ENCODE results near the gene AKNA.

The AKNA gene

DNA sequence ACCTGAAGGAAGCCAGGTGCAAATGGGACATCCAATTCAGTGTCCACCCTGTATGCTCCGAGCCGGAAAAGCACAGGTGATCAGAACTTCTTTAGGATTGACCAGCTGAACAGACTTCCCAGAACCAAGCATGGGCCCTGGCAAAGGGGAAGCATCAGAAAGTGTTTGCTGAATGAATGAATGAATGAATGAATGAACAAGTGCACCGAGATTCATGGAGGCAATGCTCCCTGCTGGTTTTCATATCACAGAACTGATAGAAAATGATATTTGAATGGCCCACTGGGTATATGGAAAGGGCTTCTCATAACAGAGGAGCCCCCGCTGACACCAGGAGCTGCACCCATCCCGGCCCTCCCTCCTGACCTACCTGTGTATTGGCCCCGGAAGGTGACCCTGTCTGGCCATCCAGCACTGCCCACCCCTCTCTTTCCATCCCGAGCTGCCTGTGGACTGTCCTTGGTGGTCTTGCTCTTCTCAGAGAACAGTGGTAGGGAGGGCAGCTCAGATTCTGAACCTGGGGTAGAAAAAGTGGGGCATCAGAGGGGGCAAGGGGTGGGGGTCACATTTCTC, 42.2 kb downstream of the AKNA start:
- no peaks in the 10 kb centered on the region for H3K9me3 ChIP-seq (ENCODE audit: control insufficient read depth in 5 of 5, low read length in 5 of 5)
- no peak overlapping the region for H3K9ac ChIP-seq (ENCODE audit: low read length in 5 of 5)
- no peaks in the 10 kb centered on the region for H3K27me3 ChIP-seq (ENCODE audit: control insufficient read depth in 5 of 5, insufficient read depth in 4 of 5, low read length in 5 of 5)
- H3K36me3 ChIP-seq (ENCODE audit: control insufficient read depth in 5 of 5, insufficient read depth in 5 of 5, low read length in 5 of 5) = peaks cover 16 to 99% (median 96%) of the 10 kb centered on the region in 5 donors
- H3K27ac ChIP-seq (ENCODE audit: low read depth, low read length) = no peak overlapping the region
- peaks cover 0 to 14% (median 8%) of the 10 kb centered on the region in 5 donors for H3K4me1 ChIP-seq (ENCODE audit: control insufficient read depth in 5 of 5, insufficient read depth in 5 of 5, low read length in 5 of 5)
- H3K4me3 ChIP-seq (ENCODE audit: low read depth in 1 of 5, low read length in 5 of 5) = no peak overlapping the region

- Histone ChIP-seq H3K9me3 (ENCODE audit: control insufficient read depth in 5 of 5, low read length in 5 of 5) (no peaks in the 10 kb centered on the region), H3K4me3 (ENCODE audit: low read depth in 1 of 5, low read length in 5 of 5) (no peak overlapping the region), H3K27ac (ENCODE audit: low read depth, low read length) (no peak overlapping the region), H3K9ac (ENCODE audit: low read length in 5 of 5) (no peak overlapping the region), H3K36me3 (ENCODE audit: control insufficient read depth in 5 of 5, insufficient read depth in 5 of 5, low read length in 5 of 5) (peaks cover 16 to 99% (median 96%) of the 10 kb centered on the region in 5 donors), H3K27me3 (ENCODE audit: control insufficient read depth in 5 of 5, insufficient read depth in 4 of 5, low read length in 5 of 5) (no peaks in the 10 kb centered on the region), H3K4me1 (ENCODE audit: control insufficient read depth in 5 of 5, insufficient read depth in 5 of 5, low read length in 5 of 5) (peaks cover 0 to 13% (median 12%) of the 10 kb centered on the region in 5 donors)
These were observed 43.1 kb downstream of the AKNA start for GRCh38 chr9:114344692-114345091.

GRCh38 chr9:114344188-114344566, 43.6 kb downstream of the AKNA start:
- Histone ChIP-seq H3K4me3 (ENCODE audit: low read depth in 1 of 5, low read length in 5 of 5) (no peak overlapping the region), H3K4me1 (ENCODE audit: control insufficient read depth in 5 of 5, insufficient read depth in 5 of 5, low read length in 5 of 5) (peaks cover 0 to 13% (median 7%) of the 10 kb centered on the region in 5 donors), H3K9me3 (ENCODE audit: control insufficient read depth in 5 of 5, low read length in 5 of 5) (no peaks in the 10 kb centered on the region), H3K27me3 (ENCODE audit: control insufficient read depth in 5 of 5, insufficient read depth in 4 of 5, low read length in 5 of 5) (no peaks in the 10 kb centered on the region), H3K9ac (ENCODE audit: low read length in 5 of 5) (no peak overlapping the region), H3K36me3 (ENCODE audit: control insufficient read depth in 5 of 5, insufficient read depth in 5 of 5, low read length in 5 of 5) (peaks cover 16 to 99% (median 96%) of the 10 kb centered on the region in 5 donors), H3K27ac (ENCODE audit: low read depth, low read length) (no peak overlapping the region)

DNA sequence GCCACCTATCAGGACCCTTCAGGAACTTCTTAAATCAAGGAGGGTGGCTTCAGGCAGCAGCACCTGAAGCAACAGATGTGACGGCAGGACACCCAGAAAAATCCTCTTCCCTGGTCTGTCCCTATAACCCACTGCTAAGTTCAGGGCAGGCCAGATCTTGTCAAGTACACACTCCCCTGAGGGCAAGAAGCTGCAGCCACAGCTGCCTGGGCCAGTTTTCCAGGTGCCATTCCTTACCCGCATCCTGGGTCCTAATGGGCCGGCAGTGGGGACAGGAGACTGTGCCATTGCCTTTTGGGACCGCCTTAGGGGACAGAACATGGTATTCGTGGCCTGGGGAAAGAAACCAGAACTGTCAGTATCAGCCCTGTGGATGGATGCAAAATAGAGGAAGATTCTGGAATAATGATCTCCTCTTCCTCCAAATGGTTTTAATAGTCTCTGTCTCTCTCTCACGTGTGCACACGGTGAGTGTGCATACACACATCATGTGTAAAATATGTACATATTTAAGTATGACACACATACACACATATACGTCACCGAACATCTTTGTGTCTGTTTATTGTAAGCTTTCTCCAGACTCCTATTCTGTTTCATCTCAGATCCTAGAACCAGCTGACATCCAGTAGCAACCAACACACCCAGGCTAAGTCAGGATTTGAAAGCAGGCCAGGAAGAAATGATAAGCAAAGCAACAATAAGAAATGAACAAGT, 44.2 kb downstream of the AKNA start:
- no peak overlapping the region for H3K9ac ChIP-seq (ENCODE audit: low read length in 5 of 5)

DNA sequence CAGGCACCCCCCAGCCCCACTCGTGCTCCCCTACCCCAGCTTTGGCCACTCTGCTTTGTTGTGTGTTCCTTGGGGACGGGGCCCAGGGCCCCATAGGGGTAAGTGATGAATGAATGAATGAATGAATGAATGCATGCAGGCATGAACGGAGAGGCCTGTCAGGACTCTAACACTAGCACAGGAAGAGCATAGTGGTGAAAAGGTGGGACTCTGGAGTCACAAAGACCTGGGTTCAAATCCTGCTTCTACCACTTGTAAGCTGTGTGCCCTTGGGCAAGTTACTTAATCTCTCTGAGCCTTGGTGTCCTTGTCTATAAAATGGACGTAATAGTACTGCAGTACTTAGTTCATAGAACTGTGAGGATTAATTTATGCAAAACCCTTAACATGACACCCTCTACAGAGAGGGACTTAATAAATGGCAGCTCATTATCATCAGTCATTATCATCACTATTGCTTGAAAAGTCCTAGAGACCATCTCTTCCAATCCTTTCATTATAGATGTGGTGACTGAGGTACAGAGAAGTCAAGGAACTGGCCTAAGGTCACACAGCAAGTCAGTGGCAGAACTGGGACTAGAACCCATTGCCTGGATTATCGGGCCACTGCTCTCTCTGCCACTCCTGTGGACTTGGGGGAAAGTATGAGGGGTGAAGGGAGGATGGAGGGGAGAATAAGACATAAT, 44.9 kb downstream of the AKNA start:
- H3K4me1 ChIP-seq (ENCODE audit: control insufficient read depth in 5 of 5, insufficient read depth in 5 of 5, low read length in 5 of 5) = peaks cover 0 to 5% (median 0%) of the 10 kb centered on the region in 5 donors
- no peak overlapping the region for H3K27ac ChIP-seq (ENCODE audit: low read depth, low read length)
- no peak overlapping the region for H3K9ac ChIP-seq (ENCODE audit: low read length in 5 of 5)
- peaks cover 20 to 99% (median 95%) of the 10 kb centered on the region in 5 donors for H3K36me3 ChIP-seq (ENCODE audit: control insufficient read depth in 5 of 5, insufficient read depth in 5 of 5, low read length in 5 of 5)
- H3K27me3 ChIP-seq (ENCODE audit: control insufficient read depth in 5 of 5, insufficient read depth in 4 of 5, low read length in 5 of 5) = no peaks in the 10 kb centered on the region
- H3K4me3 ChIP-seq (ENCODE audit: low read depth in 1 of 5, low read length in 5 of 5) = no peak overlapping the region
- H3K9me3 ChIP-seq (ENCODE audit: control insufficient read depth in 5 of 5, low read length in 5 of 5) = no peaks in the 10 kb centered on the region

More for the DNA sequence above, 44.2 kb downstream of the AKNA start:
- H3K4me3 ChIP-seq (ENCODE audit: low read depth in 1 of 5, low read length in 5 of 5) = no peak overlapping the region
- H3K36me3 ChIP-seq (ENCODE audit: control insufficient read depth in 5 of 5, insufficient read depth in 5 of 5, low read length in 5 of 5) = peaks cover 16 to 99% (median 95%) of the 10 kb centered on the region in 5 donors
- no peaks in the 10 kb centered on the region for H3K27me3 ChIP-seq (ENCODE audit: control insufficient read depth in 5 of 5, insufficient read depth in 4 of 5, low read length in 5 of 5)
- H3K4me1 ChIP-seq (ENCODE audit: control insufficient read depth in 5 of 5, insufficient read depth in 5 of 5, low read length in 5 of 5) = peaks cover 0 to 9% (median 2%) of the 10 kb centered on the region in 5 donors
- H3K9me3 ChIP-seq (ENCODE audit: control insufficient read depth in 5 of 5, low read length in 5 of 5) = no peaks in the 10 kb centered on the region
- H3K27ac ChIP-seq (ENCODE audit: low read depth, low read length) = no peak overlapping the region

DNA sequence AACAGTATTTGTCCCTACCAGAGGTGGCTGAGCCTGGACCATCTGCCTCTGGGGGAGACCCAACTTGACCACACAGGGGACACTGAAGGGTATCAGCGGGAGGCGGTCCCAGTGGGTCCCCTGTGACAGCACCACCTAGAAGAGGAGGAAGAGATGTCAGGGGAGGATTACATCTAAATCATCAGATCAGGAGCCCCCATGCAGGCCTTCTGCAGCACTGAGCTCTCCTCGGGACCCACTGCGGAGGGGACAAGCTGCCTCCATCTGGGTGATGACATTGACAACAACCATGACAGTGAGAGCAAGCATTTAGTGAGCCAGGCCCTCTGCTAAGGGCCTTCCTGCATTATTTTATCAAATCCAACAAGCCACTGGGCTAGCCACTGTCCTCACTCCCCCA, 45.8 kb downstream of the AKNA start:
- H3K4me1 ChIP-seq (ENCODE audit: control insufficient read depth in 5 of 5, insufficient read depth in 5 of 5, low read length in 5 of 5) = peaks cover 0 to 5% (median 0%) of the 10 kb centered on the region in 5 donors
- no peak overlapping the region for H3K27ac ChIP-seq (ENCODE audit: low read depth, low read length)
- H3K9me3 ChIP-seq (ENCODE audit: control insufficient read depth in 5 of 5, low read length in 5 of 5) = no peaks in the 10 kb centered on the region
- no peak overlapping the region for H3K4me3 ChIP-seq (ENCODE audit: low read depth in 1 of 5, low read length in 5 of 5)
- no peak overlapping the region for H3K9ac ChIP-seq (ENCODE audit: low read length in 5 of 5)
- peaks cover 20 to 99% (median 97%) of the 10 kb centered on the region in 5 donors for H3K36me3 ChIP-seq (ENCODE audit: control insufficient read depth in 5 of 5, insufficient read depth in 5 of 5, low read length in 5 of 5)
- no peaks in the 10 kb centered on the region for H3K27me3 ChIP-seq (ENCODE audit: control insufficient read depth in 5 of 5, insufficient read depth in 4 of 5, low read length in 5 of 5)

DNA sequence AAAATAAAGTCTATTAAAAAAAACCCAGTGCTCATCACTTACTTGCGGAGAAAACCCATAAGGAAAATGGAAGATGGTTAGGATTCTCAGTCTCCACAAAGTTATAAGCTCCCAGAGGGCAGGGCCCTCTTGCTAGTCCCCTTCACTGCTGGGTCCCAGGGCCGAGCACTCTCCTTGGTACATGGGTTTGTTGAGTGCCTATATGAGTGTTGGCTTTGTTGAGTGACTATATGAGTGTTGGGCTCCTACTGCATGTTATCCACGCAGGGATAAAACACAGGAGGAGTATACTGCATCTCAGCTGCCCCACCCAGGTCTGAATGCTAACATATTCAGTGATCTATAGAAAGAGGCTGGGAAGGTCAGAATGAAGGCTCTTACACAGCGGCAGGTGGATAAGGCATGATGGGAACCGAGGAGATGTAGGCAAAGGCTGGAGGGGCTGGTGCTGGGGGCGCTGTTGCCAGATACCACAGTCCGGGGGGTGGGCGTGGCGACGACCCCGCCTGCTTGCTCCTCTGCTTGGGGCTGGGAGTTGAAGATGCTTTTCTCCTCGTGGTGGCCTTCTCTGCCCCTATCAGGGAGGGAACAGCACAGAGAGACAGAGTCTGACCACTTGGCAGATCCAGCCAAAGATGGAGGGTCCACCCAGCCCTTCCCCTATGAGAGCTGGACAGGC, 46.5 kb downstream of the AKNA start:
- H3K36me3 ChIP-seq (ENCODE audit: control insufficient read depth in 5 of 5, insufficient read depth in 5 of 5, low read length in 5 of 5) = peaks cover 16 to 98% (median 95%) of the 10 kb centered on the region in 5 donors

GRCh38 chr9:114339130-114339908, 48.5 kb downstream of the AKNA start:
- Histone ChIP-seq H3K4me3 (ENCODE audit: low read depth in 1 of 5, low read length in 5 of 5) (no peak overlapping the region), H3K9ac (ENCODE audit: low read length in 5 of 5) (no peak overlapping the region), H3K27me3 (ENCODE audit: control insufficient read depth in 5 of 5, insufficient read depth in 4 of 5, low read length in 5 of 5) (no peaks in the 10 kb centered on the region), H3K4me1 (ENCODE audit: control insufficient read depth in 5 of 5, insufficient read depth in 5 of 5, low read length in 5 of 5) (peaks cover 0 to 5% (median 0%) of the 10 kb centered on the region in 5 donors), H3K36me3 (ENCODE audit: control insufficient read depth in 5 of 5, insufficient read depth in 5 of 5, low read length in 5 of 5) (peaks cover 12 to 95% (median 92%) of the 10 kb centered on the region in 5 donors), H3K9me3 (ENCODE audit: control insufficient read depth in 5 of 5, low read length in 5 of 5) (no peaks in the 10 kb centered on the region), H3K27ac (ENCODE audit: low read depth, low read length) (no peak overlapping the region)

More for the DNA sequence above, 46.5 kb downstream of the AKNA start:
- no peak overlapping the region for H3K4me3 ChIP-seq (ENCODE audit: low read depth in 1 of 5, low read length in 5 of 5)
- H3K9me3 ChIP-seq (ENCODE audit: control insufficient read depth in 5 of 5, low read length in 5 of 5) = no peaks in the 10 kb centered on the region
- no peak overlapping the region for H3K9ac ChIP-seq (ENCODE audit: low read length in 5 of 5)
- H3K27ac ChIP-seq (ENCODE audit: low read depth, low read length) = no peak overlapping the region
- H3K27me3 ChIP-seq (ENCODE audit: control insufficient read depth in 5 of 5, insufficient read depth in 4 of 5, low read length in 5 of 5) = no peaks in the 10 kb centered on the region
- H3K4me1 ChIP-seq (ENCODE audit: control insufficient read depth in 5 of 5, insufficient read depth in 5 of 5, low read length in 5 of 5) = peaks cover 0 to 5% (median 0%) of the 10 kb centered on the region in 5 donors

- H3K4me3 ChIP-seq (ENCODE audit: low read depth in 1 of 5, low read length in 5 of 5) = no peak overlapping the region
- H3K27me3 ChIP-seq (ENCODE audit: control insufficient read depth in 5 of 5, insufficient read depth in 4 of 5, low read length in 5 of 5) = no peaks in the 10 kb centered on the region
- H3K9ac ChIP-seq (ENCODE audit: low read length in 5 of 5) = no peak overlapping the region
- H3K4me1 ChIP-seq (ENCODE audit: control insufficient read depth in 5 of 5, insufficient read depth in 5 of 5, low read length in 5 of 5) = peaks cover 0 to 5% (median 0%) of the 10 kb centered on the region in 5 donors
- peaks cover 8 to 85% (median 82%) of the 10 kb centered on the region in 5 donors for H3K36me3 ChIP-seq (ENCODE audit: control insufficient read depth in 5 of 5, insufficient read depth in 5 of 5, low read length in 5 of 5)
- H3K9me3 ChIP-seq (ENCODE audit: control insufficient read depth in 5 of 5, low read length in 5 of 5) = no peaks in the 10 kb centered on the region
- no peak overlapping the region for H3K27ac ChIP-seq (ENCODE audit: low read depth, low read length)
These were observed 49.6 kb downstream of the AKNA start for GRCh38 chr9:114338187-114338586.

Data from subcutaneous abdominal adipose tissue (tissue), 5 donors.